Chondrocyte (in vitro differentiated cells): Measurements from ENCODE around the gene LCE5A. TPM values are rescaled to one million over a fixed set of nuclear protein-coding genes. Genes with fewer than 3 reads are reported as not detected.
"Not testable (repeated sequence)": the region's sequence is repeated elsewhere in the genome, so short reads cannot be mapped to it uniquely, and the experiment has no call there.

Experiments used
- DNase-seq: peaks from one replicate; pipeline ENCODE4 v3.0.0; 2021; ENCODE audit warnings: mixed read lengths, low spot score
- H3K27ac Mint-ChIP-seq: one replicate; pipeline ENCODE4 v1.8.0; 2021; ENCODE audit warnings: mild to moderate bottlenecking, moderate library complexity, mixed read lengths; ENCODE audit not compliant: unreplicated experiment
- H3K27me3 Mint-ChIP-seq: 2 replicates; pipeline ENCODE4 v1.8.0; 2021; ENCODE audit warnings: low read depth, mixed read lengths
- H3K36me3 Mint-ChIP-seq: 2 replicates; pipeline ENCODE4 v1.8.0; 2021; ENCODE audit warnings: low read depth, mixed read lengths
- H3K4me1 Mint-ChIP-seq: 2 replicates; pipeline ENCODE4 v1.8.0; 2021; ENCODE audit warnings: low read depth, mild to moderate bottlenecking, mixed read lengths
- H3K4me3 Mint-ChIP-seq: one replicate; pipeline ENCODE4 v1.8.0; 2021; ENCODE audit warnings: mild to moderate bottlenecking, moderate library complexity, mixed read lengths; ENCODE audit not compliant: unreplicated experiment
- H3K9me3 Mint-ChIP-seq: 2 replicates; pipeline ENCODE4 v1.8.0; 2021; ENCODE audit warnings: low read depth, mixed read lengths
- CTCF ChIP-seq: fragments of 200-600 bp; sonication (generic); IDR thresholded peaks from 2 replicates; pipeline ENCODE4 v1.5.0; 2021; ENCODE audit warnings: antibody characterized with exemption, mild to moderate bottlenecking, moderate library complexity
- total RNA-seq: library from RNA; stranded (reverse); gene quantifications from 3 replicates; pipeline ENCODE4 v1.2.1, GENCODE V29; 2021

LCE5A gene
- total RNA-seq, 1 donor from 2014 or later, result not detected

- Mint-ChIP-seq H3K9me3 (peaks cover 37% of the 10 kb centered on the region), H3K36me3 (no peaks in the 10 kb centered on the region), H3K4me3 (no peak overlapping the region), H3K27ac (no peak overlapping the region), H3K27me3 (no peaks in the 10 kb centered on the region), H3K4me1 (no peaks in the 10 kb centered on the region)
- TF ChIP-seq CTCF, result no peak
- no peak for DNase-seq
Measured at GRCh38 chr1:152546704-152547103, 36.1 kb downstream of the LCE5A start.

GRCh38 chr1:152548358-152548757, 37.8 kb downstream of the LCE5A start:
- H3K4me3 Mint-ChIP-seq, H3K4me1 Mint-ChIP-seq, H3K27ac Mint-ChIP-seq, H3K27me3 Mint-ChIP-seq, H3K36me3 Mint-ChIP-seq, DNase-seq: not testable (repeated sequence)
- peaks cover 32% of the 10 kb centered on the region for H3K9me3 Mint-ChIP-seq

Other genes starting within 250 kb of the LCE5A start
- not detected in 3 replicates for gene FLG, start 185.6 kb upstream of the LCE5A start, total RNA-seq
- not detected in 3 replicates for gene FLG2, start 150.8 kb upstream of the LCE5A start, total RNA-seq
- not detected in 3 replicates for gene CRNN, start 96.5 kb upstream of the LCE5A start, total RNA-seq
- not detected in 3 replicates for gene CRCT1, start 3.7 kb downstream of the LCE5A start, total RNA-seq
- not detected in 3 replicates for gene LCE3E, start 56.0 kb downstream of the LCE5A start, total RNA-seq
- not detected in 3 replicates for gene LCE3D, start 69.7 kb downstream of the LCE5A start, total RNA-seq
- gene LCE3C, start 89.4 kb downstream of the LCE5A start, total RNA-seq, result not detected in 3 replicates
- not detected in 3 replicates for gene LCE3B, start 103.0 kb downstream of the LCE5A start, total RNA-seq
- not detected in 3 replicates for gene LCE3A, start 112.3 kb downstream of the LCE5A start, total RNA-seq
- not detected in 3 replicates for gene LCE2D, start 152.6 kb downstream of the LCE5A start, total RNA-seq
- not detected in 3 replicates for gene LCE2C, start 164.5 kb downstream of the LCE5A start, total RNA-seq
- not detected in 3 replicates for gene LCE2B, start 175.3 kb downstream of the LCE5A start, total RNA-seq
- not detected in 3 replicates for gene LCE2A, start 187.5 kb downstream of the LCE5A start, total RNA-seq
- gene LCE4A, start 197.4 kb downstream of the LCE5A start, total RNA-seq, result not detected in 3 replicates
- not detected in 3 replicates for gene KPRP, start 247.2 kb downstream of the LCE5A start, total RNA-seq